ENCODE data around the gene LRTM2. TPM values are rescaled to one million over a fixed set of nuclear protein-coding genes. Genes with fewer than 3 reads are reported as not detected.

LRTM2 gene
- total RNA-seq, 2 donors from 2014 or later: not detected

GRCh38 chr12:1797011-1797901, 23.1 kb upstream of the LRTM2 start:
- Histone ChIP-seq H3K9me3 (no peaks in the 10 kb centered on the region), H3K36me3 (replicated peaks in 1 of 2; ENCODE audit: insufficient read depth in 1 of 2, low read depth in 2 of 2) (no peaks in the 10 kb centered on the region), H3K4me3 (peak overlapping the region; percentile 1 to 3), H3K27ac (peak overlapping the region in 3 of 4 donors; percentile 45 to 80 (median 71)), H3K27me3 (no peaks in the 10 kb centered on the region), H3K4me1 (peaks cover 18% of the 10 kb centered on the region)
- peak; percentile 26 for ATAC-seq
- TF ChIP-seq CTCF (IDR thresholded peaks at IDR 0.05) (no peak), POLR2A (IDR thresholded peaks at IDR 0.05) (peak; percentile 15 to 62 (median 59))
- intact Hi-C loops (cut with DNase I): loop anchor here (5.0 kb wide), 1 partner anchor 130 kb away; no protein-coding TSS in a partner anchor
- DNase-seq: peak; percentile 41 to 47 (median 46)
- 34 to 80% methylated on average over 25 to 46 of the region's 71 CpGs for WGBS, 2 donors

GRCh38 chr12:1797991-1798640, 22.2 kb upstream of the LRTM2 start:
- DNase-seq (peak in 1 of 4 donors; percentile 11), ATAC-seq (no peak)
- no peak overlapping the region for H3K4me3 ChIP-seq
- H3K9me3 ChIP-seq: no peaks in the 10 kb centered on the region
- intact Hi-C loops (cut with DNase I): loop anchor here (5.0 kb wide), 1 partner anchor 129 kb away; no protein-coding TSS in a partner anchor
- TF ChIP-seq CTCF (IDR thresholded peaks at IDR 0.05): no peak
- WGBS, 2 donors: 87% methylated on average over 3 to 19 of the region's 22 CpGs
- H3K4me1 ChIP-seq: peaks cover 18% of the 10 kb centered on the region
- no peak overlapping the region for H3K27ac ChIP-seq
- no peaks in the 10 kb centered on the region for H3K27me3 ChIP-seq
- no peaks in the 10 kb centered on the region for H3K36me3 ChIP-seq (replicated peaks in 1 of 2; ENCODE audit: insufficient read depth in 1 of 2, low read depth in 2 of 2)

GRCh38 chr12:1798641-1799020, 21.7 kb upstream of the LRTM2 start:
- no peak for TF ChIP-seq POLR2A (IDR thresholded peaks at IDR 0.05)
- DNase-seq (peak in 1 of 4 donors; percentile 8), ATAC-seq (no peak)
- no peak overlapping the region for H3K27ac ChIP-seq
- H3K27me3 ChIP-seq: no peaks in the 10 kb centered on the region
- no peaks in the 10 kb centered on the region for H3K36me3 ChIP-seq (replicated peaks in 1 of 2; ENCODE audit: insufficient read depth in 1 of 2, low read depth in 2 of 2)
- no peaks in the 10 kb centered on the region for H3K9me3 ChIP-seq
- peaks cover 18% of the 10 kb centered on the region for H3K4me1 ChIP-seq
- no peak overlapping the region for H3K4me3 ChIP-seq
- intact Hi-C loops (cut with DNase I): loop anchor here (5.0 kb wide), 1 partner anchor 129 kb away; no protein-coding TSS in a partner anchor
- 79 to 82% methylated on average over 6 of the region's 6 CpGs for WGBS, 2 donors

GRCh38 chr12:1799051-1799881, 21.1 kb upstream of the LRTM2 start:
- Histone ChIP-seq H3K4me1 (peaks cover 18% of the 10 kb centered on the region), H3K36me3 (replicated peaks in 1 of 2; ENCODE audit: insufficient read depth in 1 of 2, low read depth in 2 of 2) (no peaks in the 10 kb centered on the region), H3K4me3 (no peak overlapping the region), H3K9me3 (no peaks in the 10 kb centered on the region), H3K27me3 (no peaks in the 10 kb centered on the region), H3K27ac (no peak overlapping the region)
- ATAC-seq (no peak), DNase-seq (peak in 2 of 4 donors; percentile 9 to 10)
- 76% methylated on average over 14 to 21 of the region's 21 CpGs for WGBS, 2 donors
- TF ChIP-seq POLR2A (IDR thresholded peaks at IDR 0.05) (no peak), CTCF (IDR thresholded peaks at IDR 0.05) (no peak)
- intact Hi-C loops (cut with DNase I): loop anchor here (5.0 kb wide), 1 partner anchor 128 kb away; no protein-coding TSS in a partner anchor

All from body of pancreas (tissue), 4 donors.